HCT116 (cell line): ENCODE measurements around the gene FBRS.

Experiments used
- CBX3 ChIP-seq: IDR thresholded peaks from 2 replicates; pipeline ENCODE4 v1.6.1; 2012; ENCODE audit warnings: low read depth
- CTCF ChIP-seq, 3 experiments: fragments of 200-600 bp in 1 of 3; sonication (generic) in 1 of 3; IDR thresholded peaks in 2 of 3; conservative IDR thresholded peaks in 1 of 3; 2 replicates each; pipeline ENCODE4 v1.5.1; 2012 to 2017; ENCODE audit warnings: low read depth in 2 of 3, low read length in 2 of 3, antibody characterized with exemption in 1 of 3, borderline replicate concordance in 1 of 3, control low read depth in 1 of 3, mild to moderate bottlenecking in 1 of 3, mixed read lengths in 1 of 3, mixed run types in 1 of 3, moderate library complexity in 1 of 3; ENCODE audit not compliant: insufficient read depth in 1 of 3
- ZNF274 ChIP-seq: fragments of 200-500 bp; sonication (Bioruptor generic); IDR thresholded peaks from 2 replicates; pipeline ENCODE4 v1.6.1; 2014; ENCODE audit warnings: mild to moderate bottlenecking, low read depth, low read length, inconsistent platforms

GRCh38 chr16:30698139-30698815 is 40.0 kb downstream of the FBRS start:
- TF ChIP-seq ZNF274 (no peak), CTCF (IDR thresholded peaks at IDR 0.05 in 2 of 3, conservative IDR thresholded peaks at IDR 0.05 in 1 of 3; ENCODE audit: borderline replicate concordance in 1 of 3, insufficient read depth in 1 of 3, low read depth in 2 of 3, low read length in 2 of 3) (no peak), CBX3 (peak; percentile 55; the same call in 1 of the 2 replicates)
